WTC11 (cell line): ENCODE measurements around the gene PRAME. TPM values are rescaled to one million over a fixed set of nuclear protein-coding genes. Genes with fewer than 3 reads are reported as not detected.
A peak's percentile ranks its signal among the peaks of the same experiment; 100 is the strongest.

Experiments
- ATAC-seq: fragments of 200-7000 bp; cut with Tn5 transposase; 2 replicates; pipeline ENCODE4 v1.10.0; 2021; ENCODE audit warnings: mild to moderate bottlenecking, moderate library complexity
- CTCF ChIA-PET: fragments of 300-600 bp; sonication (Branson Sonifier 250); formaldehyde crosslinking; loops from one replicate; lab custom pipeline; 2021; ENCODE audit warnings: antibody characterized with exemption; lab: Charles Lee
- POLR2A ChIA-PET: fragments of 350-600 bp; sonication (Branson Sonifier 250); formaldehyde crosslinking; loops from one replicate; lab custom pipeline; 2021; ENCODE audit warnings: antibody characterized with exemption; lab: Charles Lee
- DNase-seq: peaks from one replicate; pipeline ENCODE4 v3.0.0; 2021; ENCODE audit warnings: low spot score
- H3K27ac Mint-ChIP-seq: 2 replicates; pipeline ENCODE4 v1.8.0; 2021; ENCODE audit warnings: mixed read lengths
- H3K27me3 Mint-ChIP-seq: 2 replicates; pipeline ENCODE4 v1.8.0; 2021; ENCODE audit warnings: low read depth, mild to moderate bottlenecking, moderate library complexity, mixed read lengths
- H3K36me3 Mint-ChIP-seq: 2 replicates; pipeline ENCODE4 v1.8.0; 2021; ENCODE audit warnings: mixed read lengths
- H3K4me1 Mint-ChIP-seq: 2 replicates; pipeline ENCODE4 v1.8.0; 2022; ENCODE audit warnings: mixed read lengths
- H3K4me3 Mint-ChIP-seq: 2 replicates; pipeline ENCODE4 v1.8.0; 2021; ENCODE audit warnings: mild to moderate bottlenecking, moderate library complexity, mixed read lengths
- H3K9me3 Mint-ChIP-seq: 2 replicates; pipeline ENCODE4 v1.8.0; 2021; ENCODE audit warnings: mixed read lengths
- ATF2 ChIP-seq: sonication (generic); formaldehyde crosslinking; IDR thresholded peaks from 2 replicates; pipeline ENCODE4 v1.8.1; 2022; ENCODE audit warnings: low read depth, missing genetic modification reagents, borderline replicate concordance
- E2F1 ChIP-seq: sonication (generic); formaldehyde crosslinking; IDR thresholded peaks from 2 replicates; pipeline ENCODE4 v1.8.0; 2022; ENCODE audit warnings: mild to moderate bottlenecking, missing genetic modification reagents
- GABPB1 ChIP-seq: sonication (generic); formaldehyde crosslinking; IDR thresholded peaks from 2 replicates; pipeline ENCODE4 v1.8.1; 2023; ENCODE audit warnings: mild to moderate bottlenecking, missing genetic modification reagents
- NFYB ChIP-seq: sonication (generic); formaldehyde crosslinking; conservative IDR thresholded peaks from 2 replicates; pipeline ENCODE4 v1.8.0; 2022; ENCODE audit warnings: low read depth, missing genetic modification reagents
- PREB ChIP-seq: sonication (generic); formaldehyde crosslinking; IDR thresholded peaks from 2 replicates; pipeline ENCODE4 v1.8.1; 2022; ENCODE audit warnings: mild to moderate bottlenecking, missing genetic modification reagents, moderate library complexity, borderline replicate concordance
- ZNF425 ChIP-seq: fragments of 250-450 bp; sonication (Bioruptor Pico); conservative IDR thresholded peaks from 2 replicates; pipeline ENCODE4 v1.9.0; 2021; ENCODE audit warnings: mild to moderate bottlenecking
- total RNA-seq: library from RNA; stranded (reverse); gene quantifications from 3 replicates; pipeline ENCODE4 v1.2.3, GENCODE V29; 2021
- TF ChIP-seq, protein P1 (sequence below): sonication (generic); formaldehyde crosslinking; IDR thresholded peaks from 2 replicates; pipeline ENCODE4 v1.8.1; 2023; ENCODE audit warnings: mild to moderate bottlenecking, missing genetic modification reagents, borderline replicate concordance
- TF ChIP-seq, protein P2 (sequence below): sonication (generic); formaldehyde crosslinking; IDR thresholded peaks from 2 replicates; pipeline ENCODE4 v1.8.0; 2023; ENCODE audit warnings: mild to moderate bottlenecking, missing genetic modification reagents

The PRAME gene
- total RNA-seq, 1 experiment from 2014 or later: 1.5 TPM

DNA sequence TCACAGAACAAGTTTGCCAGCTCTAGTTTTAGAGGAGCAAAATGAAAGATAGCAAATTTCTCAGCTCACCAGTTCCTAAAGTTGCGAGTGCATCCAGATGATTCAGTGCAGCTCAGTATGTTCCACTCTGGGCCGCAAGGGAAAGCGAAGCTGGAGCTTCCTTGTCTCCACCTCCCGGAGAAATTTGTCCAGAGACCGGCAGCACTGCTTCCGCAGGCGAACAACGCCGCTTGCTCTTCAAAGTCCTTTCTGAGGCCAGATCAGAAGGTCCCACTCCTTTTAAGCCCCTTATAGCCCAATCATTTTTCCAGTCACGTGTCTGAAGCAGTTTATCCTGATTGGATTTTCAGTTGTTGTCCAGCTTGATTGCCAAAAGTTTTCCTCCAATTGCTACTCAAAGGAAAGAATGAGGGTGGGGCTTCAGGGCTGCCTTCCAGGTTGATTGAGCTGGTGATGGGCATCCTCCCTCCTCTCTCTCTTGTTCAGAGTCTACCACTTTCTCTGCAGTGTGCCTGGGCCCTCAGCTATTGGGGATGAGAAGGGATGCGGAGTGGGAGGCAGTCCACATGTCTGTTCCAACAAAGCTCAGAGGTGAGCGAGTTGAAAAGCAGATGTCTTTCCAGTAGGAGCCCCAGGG is 38.9 kb downstream of the PRAME start, which contains the start of gene ZNF280A:
TSS of gene ZNF280A (minus strand) at position 251 of the 637 bp plus-strand sequence. CDS start 4,640 bp downstream, outside the sequence.
- POLR2A ChIA-PET: interaction anchor here (1.5 kb wide), 1 partner anchor 11 kb away, joined by 5 read pairs; the partner anchor contains the start of gene ZNF280B
- no peaks in the 10 kb centered on the region for H3K36me3 Mint-ChIP-seq
- TF ChIP-seq ATF2: no peak
- peak; percentile 57 for TF ChIP-seq NFYB (CRISPR knock-in tag)
- peak; percentile 62 for TF ChIP-seq GABPB1 (CRISPR knock-in tag)
- TF ChIP-seq, all 79 proteins: peak for 2
- Mint-ChIP-seq H3K4me3 (no peak within 1 kb of the TSS; the same call in 1 of the 2 replicates), H3K4me1 (peaks cover 14% of the 10 kb centered on the region), H3K9me3 (peaks cover 15% of the 10 kb centered on the region), H3K27ac (no peak within 1 kb of the TSS), H3K27me3 (peaks cover 91% of the 10 kb centered on the region)
- CTCF ChIA-PET: interaction anchor here (0.8 to 2.7 kb wide), 9 partner anchors 9 to 319 kb away, joined by 3 to 10 read pairs (median 6); partner anchors contain the start of genes PRAME and ZNF280B
- ATAC-seq (peak; percentile 64), DNase-seq (no peak)

- POLR2A ChIA-PET: interaction anchor here (1.5 kb wide), 1 partner anchor 11 kb away, joined by 5 read pairs; the partner anchor contains the start of gene ZNF280B
- no peak for ATAC-seq
Measured at GRCh38 chr22:22519591-22519990, 39.5 kb downstream of the PRAME start.

More at GRCh38 chr22:22519591-22519990, 39.5 kb downstream of the PRAME start:
- Mint-ChIP-seq H3K4me1 (peaks cover 14% of the 10 kb centered on the region), H3K9me3 (peaks cover 15% of the 10 kb centered on the region), H3K27ac (no peak overlapping the region), H3K36me3 (no peaks in the 10 kb centered on the region), H3K4me3 (no peak overlapping the region), H3K27me3 (peaks cover 91% of the 10 kb centered on the region)
- TF ChIP-seq E2F1 (CRISPR knock-in tag) (no peak), NFYB (CRISPR knock-in tag) (no peak), PREB (CRISPR knock-in tag) (no peak), ZNF425 (CRISPR knock-in tag) (no peak)
- TF ChIP-seq, protein P1, sequence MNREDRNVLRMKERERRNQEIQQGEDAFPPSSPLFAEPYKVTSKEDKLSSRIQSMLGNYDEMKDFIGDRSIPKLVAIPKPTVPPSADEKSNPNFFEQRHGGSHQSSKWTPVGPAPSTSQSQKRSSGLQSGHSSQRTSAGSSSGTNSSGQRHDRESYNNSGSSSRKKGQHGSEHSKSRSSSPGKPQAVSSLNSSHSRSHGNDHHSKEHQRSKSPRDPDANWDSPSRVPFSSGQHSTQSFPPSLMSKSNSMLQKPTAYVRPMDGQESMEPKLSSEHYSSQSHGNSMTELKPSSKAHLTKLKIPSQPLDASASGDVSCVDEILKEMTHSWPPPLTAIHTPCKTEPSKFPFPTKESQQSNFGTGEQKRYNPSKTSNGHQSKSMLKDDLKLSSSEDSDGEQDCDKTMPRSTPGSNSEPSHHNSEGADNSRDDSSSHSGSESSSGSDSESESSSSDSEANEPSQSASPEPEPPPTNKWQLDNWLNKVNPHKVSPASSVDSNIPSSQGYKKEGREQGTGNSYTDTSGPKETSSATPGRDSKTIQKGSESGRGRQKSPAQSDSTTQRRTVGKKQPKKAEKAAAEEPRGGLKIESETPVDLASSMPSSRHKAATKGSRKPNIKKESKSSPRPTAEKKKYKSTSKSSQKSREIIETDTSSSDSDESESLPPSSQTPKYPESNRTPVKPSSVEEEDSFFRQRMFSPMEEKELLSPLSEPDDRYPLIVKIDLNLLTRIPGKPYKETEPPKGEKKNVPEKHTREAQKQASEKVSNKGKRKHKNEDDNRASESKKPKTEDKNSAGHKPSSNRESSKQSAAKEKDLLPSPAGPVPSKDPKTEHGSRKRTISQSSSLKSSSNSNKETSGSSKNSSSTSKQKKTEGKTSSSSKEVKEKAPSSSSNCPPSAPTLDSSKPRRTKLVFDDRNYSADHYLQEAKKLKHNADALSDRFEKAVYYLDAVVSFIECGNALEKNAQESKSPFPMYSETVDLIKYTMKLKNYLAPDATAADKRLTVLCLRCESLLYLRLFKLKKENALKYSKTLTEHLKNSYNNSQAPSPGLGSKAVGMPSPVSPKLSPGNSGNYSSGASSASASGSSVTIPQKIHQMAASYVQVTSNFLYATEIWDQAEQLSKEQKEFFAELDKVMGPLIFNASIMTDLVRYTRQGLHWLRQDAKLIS (CRISPR knock-in tag): no peak
- TF ChIP-seq, protein P2, sequence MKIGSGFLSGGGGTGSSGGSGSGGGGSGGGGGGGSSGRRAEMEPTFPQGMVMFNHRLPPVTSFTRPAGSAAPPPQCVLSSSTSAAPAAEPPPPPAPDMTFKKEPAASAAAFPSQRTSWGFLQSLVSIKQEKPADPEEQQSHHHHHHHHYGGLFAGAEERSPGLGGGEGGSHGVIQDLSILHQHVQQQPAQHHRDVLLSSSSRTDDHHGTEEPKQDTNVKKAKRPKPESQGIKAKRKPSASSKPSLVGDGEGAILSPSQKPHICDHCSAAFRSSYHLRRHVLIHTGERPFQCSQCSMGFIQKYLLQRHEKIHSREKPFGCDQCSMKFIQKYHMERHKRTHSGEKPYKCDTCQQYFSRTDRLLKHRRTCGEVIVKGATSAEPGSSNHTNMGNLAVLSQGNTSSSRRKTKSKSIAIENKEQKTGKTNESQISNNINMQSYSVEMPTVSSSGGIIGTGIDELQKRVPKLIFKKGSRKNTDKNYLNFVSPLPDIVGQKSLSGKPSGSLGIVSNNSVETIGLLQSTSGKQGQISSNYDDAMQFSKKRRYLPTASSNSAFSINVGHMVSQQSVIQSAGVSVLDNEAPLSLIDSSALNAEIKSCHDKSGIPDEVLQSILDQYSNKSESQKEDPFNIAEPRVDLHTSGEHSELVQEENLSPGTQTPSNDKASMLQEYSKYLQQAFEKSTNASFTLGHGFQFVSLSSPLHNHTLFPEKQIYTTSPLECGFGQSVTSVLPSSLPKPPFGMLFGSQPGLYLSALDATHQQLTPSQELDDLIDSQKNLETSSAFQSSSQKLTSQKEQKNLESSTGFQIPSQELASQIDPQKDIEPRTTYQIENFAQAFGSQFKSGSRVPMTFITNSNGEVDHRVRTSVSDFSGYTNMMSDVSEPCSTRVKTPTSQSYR (CRISPR knock-in tag): no peak
- no peak for DNase-seq
- CTCF ChIA-PET: interaction anchor here (1.0 to 2.7 kb wide), 8 partner anchors 9 to 147 kb away, joined by 3 to 10 read pairs (median 7); partner anchors contain the start of genes PRAME and ZNF280B
